GM12878 (cell line): ENCODE data around the gene LDLRAD4. TPM values are rescaled to one million over a fixed set of nuclear protein-coding genes. Genes with fewer than 3 reads are reported as not detected.

Source experiments
- ATAC-seq: fragments of 200-7000 bp; cut with Tn5 transposase; 3 replicates; pipeline ENCODE4 v1.9.1; 2020; ENCODE audit warnings: mild to moderate bottlenecking, moderate library complexity
- BruUV-seq: library from RNA; stranded (reverse); fragments of 400-500 nt; replicated peaks from 2 replicates; lab custom pipeline; 2021; lab: Mats Ljungman, UMichigan
- CTCF ChIA-PET: fragments of 300-600 bp; sonication (Branson Sonifier 250); formaldehyde crosslinking; extraction: SDS; loops from one replicate; lab custom pipeline; 2021; ENCODE audit warnings: inconsistent platforms; lab: Yijun Ruan, JAX
- POLR2A ChIA-PET: fragments of 350-600 bp; formaldehyde crosslinking; extraction: SDS; loops from one replicate; lab custom pipeline; 2021; ENCODE audit warnings: inconsistent platforms; lab: Charles Lee
- RAD21 ChIA-PET: fragments of 300-600 bp; sonication (Branson Sonifier 250); formaldehyde crosslinking; loops from one replicate; lab custom pipeline; 2023; ENCODE audit warnings: antibody characterized with exemption; ENCODE audit not compliant: unreplicated experiment; lab: Charles Lee
- SMC1A ChIA-PET: fragments of 300-600 bp; sonication (Branson Sonifier 250); formaldehyde crosslinking; loops from one replicate; lab custom pipeline; 2023; ENCODE audit not compliant: unreplicated experiment, uncharacterized antibody; lab: Charles Lee
- DNase-seq: peaks from one replicate; pipeline ENCODE4 v3.0.0-alpha.2; 2011; ENCODE audit warnings: low read depth, low spot score
- FAIRE-seq: peaks from 3 replicates; lab custom pipeline; 2011; peaks lifted over from hg19 to GRCh38; lab: Jason Lieb, UNC
- H2AFZ ChIP-seq: 2 replicates; pipeline ENCODE4 v1.6.0; 2011; ENCODE audit warnings: low read depth, low read length, control low read depth; ENCODE audit not compliant: control insufficient read depth
- H3K27ac ChIP-seq: 2 replicates; pipeline ENCODE4 v1.5.1; 2011; ENCODE audit warnings: control low read depth; ENCODE audit not compliant: control insufficient read depth, insufficient read depth
- H3K27me3 ChIP-seq, 2 experiments: replicated peaks in 1 of 2; 2 replicates each; pipeline versions ENCODE4 v1.6.0 to v1.6.1; 2011; ENCODE audit warnings: low read length in 1 of 2; ENCODE audit not compliant: control insufficient read depth in 2 of 2, insufficient read depth in 2 of 2
- H3K36me3 ChIP-seq, 2 experiments: 2 replicates each; pipeline ENCODE4 v1.5.1; 2011; ENCODE audit warnings: low read length in 1 of 2; ENCODE audit not compliant: control insufficient read depth in 2 of 2, insufficient read depth in 2 of 2
- H3K4me1 ChIP-seq: 2 replicates; pipeline ENCODE4 v1.6.1; 2011; ENCODE audit warnings: mild to moderate bottlenecking, low read length, moderate library complexity, mixed read lengths; ENCODE audit not compliant: control insufficient read depth, insufficient read depth
- H3K4me2 ChIP-seq: 2 replicates; pipeline ENCODE4 v1.6.0; 2011; ENCODE audit warnings: control low read depth; ENCODE audit not compliant: control insufficient read depth, insufficient read depth
- H3K4me3 ChIP-seq: fragments of 200-600 bp; sonication (generic); 2 replicates; pipeline ENCODE4 v1.5.1; 2016
- H3K79me2 ChIP-seq: 2 replicates; pipeline ENCODE4 v1.6.0; 2011; ENCODE audit warnings: low read length; ENCODE audit not compliant: control insufficient read depth, insufficient read depth
- H3K9ac ChIP-seq: 2 replicates; pipeline ENCODE4 v1.8.0; 2011; ENCODE audit warnings: low read length, control low read depth, mixed read lengths; ENCODE audit not compliant: control insufficient read depth, insufficient read depth
- H3K9me3 ChIP-seq: replicated peaks from 3 replicates; pipeline ENCODE4 v1.5.1; 2011; ENCODE audit warnings: mild to moderate bottlenecking, low read length; ENCODE audit not compliant: control insufficient read depth, insufficient read depth
- H4K20me1 ChIP-seq: 2 replicates; pipeline ENCODE4 v1.6.0; 2011; ENCODE audit not compliant: control insufficient read depth, insufficient read depth
- CREB1 ChIP-seq: IDR thresholded peaks from 2 replicates; pipeline ENCODE4 v1.6.1; 2012; ENCODE audit warnings: low read depth, mild to moderate bottlenecking, inconsistent platforms
- ELK1 ChIP-seq: IDR thresholded peaks from 2 replicates; pipeline ENCODE4 v1.6.1; 2012; ENCODE audit warnings: low read depth, low read length, improper control_type of control experiment
- EZH2 ChIP-seq: IDR thresholded peaks from 2 replicates; pipeline ENCODE4 v1.6.1; 2012; ENCODE audit warnings: low read depth, mild to moderate bottlenecking, control low read depth, inconsistent platforms, low read length, borderline replicate concordance; ENCODE audit not compliant: control insufficient read depth
- HDAC2 ChIP-seq: fragments of 200-600 bp; sonication (generic); IDR thresholded peaks from 2 replicates; pipeline ENCODE4 v1.6.1; 2017
- IRF4 ChIP-seq: IDR thresholded peaks from 2 replicates; pipeline ENCODE4 v1.6.1; 2011; ENCODE audit warnings: low read depth, low read length
- MTA3 ChIP-seq: IDR thresholded peaks from 2 replicates; pipeline ENCODE4 v1.6.1; 2012; ENCODE audit warnings: low read length, inconsistent platforms, borderline replicate concordance
- NR2F1 ChIP-seq: fragments of 450-650 bp; conservative IDR thresholded peaks from 2 replicates; pipeline ENCODE4 v1.6.1; 2017; ENCODE audit warnings: mild to moderate bottlenecking
- PAX5 ChIP-seq: IDR thresholded peaks from 2 replicates; pipeline ENCODE4 v1.6.1; 2011; ENCODE audit warnings: low read depth, low read length, borderline replicate concordance
- RAD21 ChIP-seq: IDR thresholded peaks from 2 replicates; pipeline ENCODE4 v1.6.1; 2011; ENCODE audit warnings: mild to moderate bottlenecking, low read depth, low read length, moderate library complexity; ENCODE audit not compliant: insufficient read depth
- RUNX3 ChIP-seq: IDR thresholded peaks from 2 replicates; pipeline ENCODE4 v1.6.1; 2012; ENCODE audit warnings: low read length, inconsistent platforms
- SMARCA5 ChIP-seq: fragments of 450-650 bp; IDR thresholded peaks from 2 replicates; pipeline ENCODE4 v1.6.1; 2017; ENCODE audit warnings: mild to moderate bottlenecking
- SMC3 ChIP-seq: IDR thresholded peaks from 2 replicates; pipeline ENCODE4 v1.6.1; 2011; ENCODE audit warnings: low read length, improper control_type of control experiment, borderline replicate concordance
- SREBF2 ChIP-seq: IDR thresholded peaks from 2 replicates; pipeline ENCODE4 v1.6.1; 2012; ENCODE audit warnings: mild to moderate bottlenecking, low read length
- ZNF592 ChIP-seq: fragments of 450-650 bp; IDR thresholded peaks from 2 replicates; pipeline ENCODE4 v1.6.1; 2017; ENCODE audit warnings: mild to moderate bottlenecking, moderate library complexity
- ZNF687 ChIP-seq: fragments of 450-650 bp; IDR thresholded peaks from 2 replicates; pipeline ENCODE4 v1.6.1; 2017; ENCODE audit warnings: mild to moderate bottlenecking, moderate library complexity
- WGBS: methylation state at CpG from one replicate; pipeline ENCODE4 v1.1.6; 2016; ENCODE audit warnings: low lambda C conversion rate; ENCODE audit not compliant: insufficient replicate concordance, insufficient coverage; ENCODE audit errors: missing lambda C conversion rate; 5-methylcytosine and 5-hydroxymethylcytosine counted together
- in situ Hi-C: fragments of 300-500 bp; cut with MboI; formaldehyde crosslinking; loops from 9 replicates; pipeline ENCODE4 v1.14.3; 2018; ENCODE audit warnings: mixed read lengths
- intact Hi-C: fragments of 100-400 bp; cut with micrococcal nuclease; formaldehyde crosslinking; loops from one replicate; pipeline ENCODE4 v1.14.2; 2022; ENCODE audit not compliant: unreplicated experiment
- polyA plus RNA-seq, 11 experiments: library from polyadenylated mRNA; depleted of rRNA in 4 of 11; unstranded in 6 of 11; stranded (reverse) in 5 of 11; fragments of >200 nt; fragmentation: Nextera tagmentation in 4 of 11; fragmentation: Illumina TruSeq in 1 of 11; extraction: Ambion mirVana in 4 of 11; extraction: Trizol in 1 of 11; gene quantifications; 1 replicate in 1 of 11; 2 replicates in 10 of 11; pipeline versions ENCODE4 v1.2.1 to v1.2.3, GENCODE V29; 2011 to 2016; ENCODE audit warnings: inconsistent platforms in 2 of 11, missing spikeins in 2 of 11, low read depth in 1 of 11
- total RNA-seq, 4 experiments: library from RNA; depleted of rRNA in 3 of 4; stranded (reverse); fragments of >200 nt in 3 of 4; fragmentation: Illumina TruSeq in 1 of 4; extraction: Trizol in 1 of 4; gene quantifications; 2 replicates each; pipeline versions ENCODE4 v1.2.1 to v1.2.3, GENCODE V29; 2013 to 2021

The LDLRAD4 gene
- total and polyA plus RNA-seq, 10 of the 15 experiments (the other 5 are each of a cell fraction or from before 2014, with no cell fraction given): 2.7 to 16.8 (median 11.2) TPM

GRCh38 chr18:13539843-13540476 lies 321.4 kb downstream of the LDLRAD4 start:
- POLR2A ChIA-PET: no interaction called here
- H3K79me2 ChIP-seq: no peaks in the 10 kb centered on the region
- no peak overlapping the region for H2AFZ ChIP-seq
- no peak overlapping the region for H3K9ac ChIP-seq
- H3K4me1 ChIP-seq: no peaks in the 10 kb centered on the region; the same call in 1 of the 2 replicates
- DNase-seq (no peak), FAIRE-seq (no peak), ATAC-seq (no peak)
- in situ Hi-C loops: no loop called here
- 100% methylated on average over 4 of the region's 4 CpGs for WGBS
- H3K27ac ChIP-seq: no peak overlapping the region
- CTCF ChIA-PET: no interaction called here
- no peak overlapping the region for H3K4me2 ChIP-seq
- intact Hi-C loops: loop anchor here (10.0 kb wide), 1 partner anchor 325 kb away; the partner anchor contains the start of gene LDLRAD4
- RAD21 ChIA-PET: no interaction called here
- H4K20me1 ChIP-seq: no peaks in the 10 kb centered on the region
- H3K27me3 ChIP-seq: no peaks in the 10 kb centered on the region; a peak in 1 of 4 replicates
- no TSS peak for BruUV-seq
- no peaks in the 10 kb centered on the region for H3K36me3 ChIP-seq
- SMC1A ChIA-PET: no interaction called here
- no peak overlapping the region for H3K4me3 ChIP-seq
- no peaks in the 10 kb centered on the region for H3K9me3 ChIP-seq
- TF ChIP-seq IRF4 (no peak), ELK1 (no peak), EZH2 (no peak), MTA3 (no peak), SMC3 (no peak), PAX5 (no peak), HDAC2 (no peak), CREB1 (no peak), ZNF687 (no peak), ZNF592 (no peak), RAD21 (no peak), SREBF2 (no peak), SMARCA5 (no peak), NR2F1 (no peak), RUNX3 (no peak)
- TF ChIP-seq, all 136 proteins: peak for 0
